Ishikawa (cell line): ENCODE data around the gene RAD51B.

ENCODE experiments used
- CEBPB ChIP-seq: IDR thresholded peaks from 2 replicates; pipeline ENCODE4 v1.6.1; 2012
- CREB1 ChIP-seq: IDR thresholded peaks from 2 replicates; pipeline ENCODE4 v1.6.1; 2012; ENCODE audit warnings: low read depth
- EGR1 ChIP-seq: IDR thresholded peaks from 2 replicates; pipeline ENCODE4 v1.6.1; 2012
- EP300 ChIP-seq: IDR thresholded peaks from 2 replicates; pipeline ENCODE4 v1.6.1; 2012; ENCODE audit warnings: borderline replicate concordance
- FOXM1 ChIP-seq: IDR thresholded peaks from 2 replicates; pipeline ENCODE4 v1.6.1; 2012; ENCODE audit warnings: low read depth, borderline replicate concordance
- NFIC ChIP-seq: IDR thresholded peaks from 2 replicates; pipeline ENCODE4 v1.6.1; 2012
- RAD21 ChIP-seq: IDR thresholded peaks from 2 replicates; pipeline ENCODE4 v1.6.1; 2012; ENCODE audit warnings: low read depth
- TAF1 ChIP-seq: IDR thresholded peaks from 2 replicates; pipeline ENCODE4 v1.6.1; 2012; ENCODE audit warnings: low read depth, mild to moderate bottlenecking
- TCF12 ChIP-seq: IDR thresholded peaks from 2 replicates; pipeline ENCODE4 v1.6.1; 2012; ENCODE audit warnings: low read depth
- TEAD4 ChIP-seq: IDR thresholded peaks from 2 replicates; pipeline ENCODE4 v1.6.1; 2012
- YY1 ChIP-seq: IDR thresholded peaks from 2 replicates; pipeline ENCODE4 v1.6.1; 2012; ENCODE audit warnings: low read depth
- ZBTB7A ChIP-seq: IDR thresholded peaks from 2 replicates; pipeline ENCODE4 v1.6.1; 2012; ENCODE audit warnings: low read depth
- TF ChIP-seq, protein P1 (sequence below): IDR thresholded peaks from 2 replicates; pipeline ENCODE4 v1.6.1; 2012

DNA sequence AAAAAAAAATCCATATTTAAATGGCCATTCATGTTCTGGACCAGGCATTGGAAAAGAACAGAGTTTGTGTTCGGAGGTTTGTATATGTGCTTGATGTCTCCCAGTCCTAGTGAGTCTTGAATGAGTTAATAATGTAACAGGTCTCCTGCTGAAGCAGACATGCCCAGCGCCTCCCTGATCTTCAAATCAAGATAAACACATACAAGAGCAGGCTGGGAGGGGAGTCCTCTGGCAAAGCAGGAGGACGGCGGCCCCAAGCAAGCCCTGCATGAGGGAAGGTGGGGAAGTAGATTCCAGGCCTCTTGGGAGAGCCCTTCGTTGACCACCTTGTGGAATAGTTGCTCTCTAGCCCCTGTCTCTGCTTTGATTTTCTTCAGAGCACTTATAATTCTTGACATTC lies 817.0 kb downstream of the RAD51B start:
- no peak for TF ChIP-seq TAF1
- TF ChIP-seq ZBTB7A, result no peak
- TF ChIP-seq EP300, result no peak
- TF ChIP-seq NFIC, result no peak
- TF ChIP-seq, protein P1, sequence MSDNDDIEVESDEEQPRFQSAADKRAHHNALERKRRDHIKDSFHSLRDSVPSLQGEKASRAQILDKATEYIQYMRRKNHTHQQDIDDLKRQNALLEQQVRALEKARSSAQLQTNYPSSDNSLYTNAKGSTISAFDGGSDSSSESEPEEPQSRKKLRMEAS, result no peak
- TF ChIP-seq RAD21, result no peak
- no peak for TF ChIP-seq FOXM1
- no peak for TF ChIP-seq TEAD4
- no peak for TF ChIP-seq YY1
- TF ChIP-seq CEBPB, result no peak
- no peak for TF ChIP-seq EGR1
- no peak for TF ChIP-seq TCF12
- no peak for TF ChIP-seq CREB1
